Heart left ventricle (tissue), 16 donors: ENCODE data around the gene SH2D5. TPM values are rescaled to one million over a fixed set of nuclear protein-coding genes. Genes with fewer than 3 reads are reported as not detected.

Experiments
- ATAC-seq, 4 donors: fragments of 200-7000 bp; cut with Tn5 transposase; one replicate each; pipeline ENCODE4 v1.9.1; 2020 to 2022; ENCODE audit warnings: moderate library complexity in 4 of 4, mild to moderate bottlenecking in 3 of 4, moderate number of reproducible peaks in 1 of 4
- DNase-seq, 5 donors: peaks; one replicate each; pipeline ENCODE4 v3.0.0-alpha.2; 2020
- H3K27ac ChIP-seq, 12 donors: fragments of 200-600 bp; sonication (generic) in 4 of 12; one replicate each; pipeline versions ENCODE4 v1.5.0 to v1.8.0; 2016 to 2022; ENCODE audit warnings: mild to moderate bottlenecking in 2 of 12
- H3K27me3 ChIP-seq, 9 donors: fragments of 200-600 bp; sonication (generic) in 2 of 9; one replicate each; pipeline versions ENCODE4 v1.5.1 to v1.8.0; 2016 to 2022; ENCODE audit warnings: mild to moderate bottlenecking in 3 of 9
- H3K36me3 ChIP-seq, 9 donors: fragments of 200-600 bp; sonication (generic) in 2 of 9; one replicate each; pipeline versions ENCODE4 v1.5.0 to v1.8.0; 2018 to 2022; ENCODE audit warnings: mild to moderate bottlenecking in 2 of 9
- H3K4me1 ChIP-seq, 12 donors: fragments of 200-600 bp; sonication (generic) in 4 of 12; one replicate each; pipeline versions ENCODE4 v1.5.0 to v1.8.0; 2016 to 2022; ENCODE audit warnings: mild to moderate bottlenecking in 3 of 12
- H3K4me3 ChIP-seq, 12 donors: fragments of 200-600 bp; sonication (generic) in 4 of 12; one replicate each; pipeline versions ENCODE4 v1.5.0 to v1.8.0; 2017 to 2022; ENCODE audit warnings: mild to moderate bottlenecking in 9 of 12, moderate library complexity in 4 of 12
- H3K9me3 ChIP-seq, 12 donors: fragments of 200-600 bp; sonication (generic) in 4 of 12; one replicate each; pipeline versions ENCODE4 v1.5.0 to v1.8.0; 2016 to 2022; ENCODE audit warnings: mild to moderate bottlenecking in 1 of 12
- CTCF ChIP-seq, 12 donors: fragments of 200-600 bp; sonication (generic) in 4 of 12; IDR thresholded peaks; one replicate each; pipeline versions ENCODE4 v1.5.0 to v1.8.0; 2018 to 2022; ENCODE audit warnings: antibody characterized with exemption in 12 of 12, mild to moderate bottlenecking in 5 of 12
- POLR2A ChIP-seq, 2 donors: fragments of 450-650 bp; IDR thresholded peaks; one replicate each; pipeline ENCODE4 v1.6.1; 2017; ENCODE audit warnings: antibody characterized with exemption in 2 of 2, mild to moderate bottlenecking in 2 of 2, moderate library complexity in 2 of 2
- WGBS, 4 donors: extraction: QIAGEN DNeasy Blood & Tissue Kit in 2 of 4; methylation state at CpG; one replicate each; pipeline versions ENCODE4 v1.1.5 to v1.1.7; 2013 to 2018; 5-methylcytosine and 5-hydroxymethylcytosine counted together
- intact Hi-C, 10 donors: fragments of 100-400 bp; cut with DNase I; formaldehyde crosslinking; loops; one replicate each; pipeline versions ENCODE4 v1.11.1 to v1.14.2; 2022
- polyA plus RNA-seq, 2 donors: library from polyadenylated mRNA; stranded (reverse); fragments of 200-250 nt; gene quantifications; one replicate each; pipeline ENCODE4 v1.2.3, GENCODE V29; 2013
- total RNA-seq, 9 donors: library from RNA; depleted of rRNA in 2 of 9; stranded (reverse); fragments of >200 nt in 2 of 9; fragmentation: NEBNext Ultra II Directional in 3 of 9; extraction: Animal tissue kit (Norgen Biotek cat#: 25700) in 3 of 9; gene quantifications; one replicate each; pipeline versions ENCODE4 v1.1.0 to v1.2.4, GENCODE V29; 2016 to 2023
- donor health status: ischemic (EF 13 %, LVEDD 7.1; RV severe dilation, severe dysfunction).
- donor health status: healthy with polysubstance abuse.
- donor health status: DM: no; HTN: yes; CAD: no.
- donor health status: DM: no; HTN: no; CAD: no.
- donor health status: ischemic (EF 25% LVEDD 6.9; RV normal size, moderate dysfunction).
- donor health status: ischemic (EF 25% LVEDD 5.7; RV mildly dilated, moderate dysfunction).
- donor health status: healthy.
- donor health status: DM: yes; HTN: yes; CAD: no.
- donor health status: ischemic (EF 35%, LVEDD 5.7; RV mildly dilated, moderate dysfunction).
- donor health status: nonischemic (EF 11% LVEDD 7.7; RV severe dilation, severe dysfunction).
- donor health status: DM: yes; HTN: yes; CAD: no.
- donor health status: PGD.
- donor health status: ischemic (EF 29% LVEDD 5.4; RV normal size, mild dysfunction).
- donor health status: nonischemic (EF 23%, LVEDD 6.1; RV moderate dilation, normal function).

Gene SH2D5
- total and polyA plus RNA-seq, 11 donors, result 0.30 to 12.4 (median 0.67) TPM; not detected in 8

- H3K9me3 ChIP-seq, result no peaks in the 10 kb centered on the region
- WGBS, 4 donors, result 86 to 93% (median 89%) methylated on average over 17 of the region's 17 CpGs
- H3K27me3 ChIP-seq, result no peaks in the 10 kb centered on the region
- peak in 1 of 5 donors; percentile 40 for DNase-seq
- TF ChIP-seq POLR2A (IDR thresholded peaks at IDR 0.05) (no peak), CTCF (IDR thresholded peaks at IDR 0.05) (no peak)
- peaks cover 0 to 17% (median 5%) of the 10 kb centered on the region in 12 donors for H3K4me1 ChIP-seq
- intact Hi-C loops, result no loop called here
- no peak overlapping the region for H3K27ac ChIP-seq
- H3K36me3 ChIP-seq, result no peaks in the 10 kb centered on the region
- ATAC-seq, result no peak
- H3K4me3 ChIP-seq, result no peak overlapping the region
These were observed 31.8 kb downstream of the SH2D5 start for GRCh38 chr1:20700636-20701215.

GRCh38 chr1:20699558-20699957 is 32.9 kb downstream of the SH2D5 start:
- Histone ChIP-seq H3K4me1 (peaks cover 0 to 17% (median 5%) of the 10 kb centered on the region in 12 donors), H3K27ac (no peak overlapping the region), H3K27me3 (no peaks in the 10 kb centered on the region), H3K9me3 (no peaks in the 10 kb centered on the region), H3K4me3 (no peak overlapping the region), H3K36me3 (no peaks in the 10 kb centered on the region)
- TF ChIP-seq CTCF (IDR thresholded peaks at IDR 0.05), result no peak
- TF ChIP-seq POLR2A (IDR thresholded peaks at IDR 0.05), result no peak
- DNase-seq (peak in 1 of 5 donors; percentile 56), ATAC-seq (no peak)
- intact Hi-C loops, result loop anchor here in 7 of 10 donors (5.0 to 10.0 kb wide), 6 partner anchors 33 to 665 kb away; partner anchors contain the start of genes HP1BP3 (in 1 of the 7) and SH2D5 (in 1 of the 7)
- WGBS, 4 donors, result 90 to 92% (median 92%) methylated on average over 9 of the region's 9 CpGs

- no peak for TF ChIP-seq CTCF (IDR thresholded peaks at IDR 0.05)
- no peak for TF ChIP-seq POLR2A (IDR thresholded peaks at IDR 0.05)
- Histone ChIP-seq H3K4me1 (peaks cover 0 to 17% (median 5%) of the 10 kb centered on the region in 12 donors), H3K27me3 (no peaks in the 10 kb centered on the region), H3K4me3 (no peak overlapping the region), H3K36me3 (no peaks in the 10 kb centered on the region), H3K9me3 (no peaks in the 10 kb centered on the region), H3K27ac (no peak overlapping the region)
- intact Hi-C loops, result loop anchor here in 7 of 10 donors (5.0 to 10.0 kb wide), 6 partner anchors 34 to 666 kb away; partner anchors contain the start of genes HP1BP3 (in 1 of the 7) and SH2D5 (in 1 of the 7)
- ATAC-seq (no peak), DNase-seq (peak in 1 of 5 donors; percentile 52)
- 85 to 90% (median 87%) methylated on average over 18 of the region's 18 CpGs for WGBS, 4 donors
These were observed 34.1 kb downstream of the SH2D5 start for GRCh38 chr1:20698195-20698910.

- Histone ChIP-seq H3K4me1 (peaks cover 0 to 17% (median 5%) of the 10 kb centered on the region in 12 donors), H3K27me3 (no peaks in the 10 kb centered on the region), H3K36me3 (no peaks in the 10 kb centered on the region), H3K9me3 (no peaks in the 10 kb centered on the region), H3K4me3 (no peak overlapping the region), H3K27ac (peak overlapping the region in 3 of 12 donors; percentile 69 to 88 (median 80))
- WGBS, 4 donors, result 76 to 88% (median 86%) methylated on average over 10 to 12 of the region's 12 CpGs
- no peak for ATAC-seq
- intact Hi-C loops, result loop anchor here in 8 of 10 donors (2.0 to 10.0 kb wide), 8 partner anchors 35 to 667 kb away; partner anchors contain the start of genes HP1BP3 (in 1 of the 8) and SH2D5 (in 1 of the 8)
- peak in 1 of 5 donors; percentile 36 for DNase-seq
- TF ChIP-seq POLR2A (IDR thresholded peaks at IDR 0.05) (no peak), CTCF (IDR thresholded peaks at IDR 0.05) (no peak)
These were observed 34.9 kb downstream of the SH2D5 start for GRCh38 chr1:20697563-20697962.
